Measurements from ENCODE around the gene OPHN1.

- TF ChIP-seq CTCF (conservative IDR thresholded peaks at IDR 0.05): no peak
- TF ChIP-seq ZFX (IDR thresholded peaks at IDR 0.05): no peak
These were observed 7.6 kb upstream of the OPHN1 start for GRCh38 chrX:68440940-68441339.

Data from C4-2B (cell line).